Mucosa of stomach (tissue), 1 donor: Measurements from ENCODE around the gene MGAT3.
A peak's percentile ranks its signal among the peaks of the same experiment; 100 is the strongest.

ENCODE experiments used
- H3K27me3 ChIP-seq: one replicate; pipeline ENCODE4 v1.7.0; 2013; ENCODE audit warnings: mild to moderate bottlenecking, low read length; ENCODE audit not compliant: control insufficient read depth, insufficient read depth
- H3K36me3 ChIP-seq: one replicate; pipeline ENCODE4 v1.7.0; 2013; ENCODE audit warnings: low read length; ENCODE audit not compliant: control insufficient read depth, insufficient read depth
- H3K4me1 ChIP-seq: one replicate; pipeline ENCODE4 v1.7.0; 2013; ENCODE audit warnings: mild to moderate bottlenecking, low read length; ENCODE audit not compliant: control insufficient read depth, insufficient read depth
- H3K4me3 ChIP-seq: one replicate; pipeline ENCODE4 v1.7.0; 2013; ENCODE audit warnings: low read length
- H3K9ac ChIP-seq: one replicate; pipeline ENCODE4 v1.7.0; 2013; ENCODE audit warnings: mild to moderate bottlenecking, low read length, moderate library complexity
- H3K9me3 ChIP-seq: one replicate; pipeline ENCODE4 v1.7.0; 2013; ENCODE audit warnings: mild to moderate bottlenecking, low read length, moderate library complexity; ENCODE audit not compliant: control insufficient read depth
- donor health status: Pancreatic carcinoma.

The MGAT3 gene

DNA sequence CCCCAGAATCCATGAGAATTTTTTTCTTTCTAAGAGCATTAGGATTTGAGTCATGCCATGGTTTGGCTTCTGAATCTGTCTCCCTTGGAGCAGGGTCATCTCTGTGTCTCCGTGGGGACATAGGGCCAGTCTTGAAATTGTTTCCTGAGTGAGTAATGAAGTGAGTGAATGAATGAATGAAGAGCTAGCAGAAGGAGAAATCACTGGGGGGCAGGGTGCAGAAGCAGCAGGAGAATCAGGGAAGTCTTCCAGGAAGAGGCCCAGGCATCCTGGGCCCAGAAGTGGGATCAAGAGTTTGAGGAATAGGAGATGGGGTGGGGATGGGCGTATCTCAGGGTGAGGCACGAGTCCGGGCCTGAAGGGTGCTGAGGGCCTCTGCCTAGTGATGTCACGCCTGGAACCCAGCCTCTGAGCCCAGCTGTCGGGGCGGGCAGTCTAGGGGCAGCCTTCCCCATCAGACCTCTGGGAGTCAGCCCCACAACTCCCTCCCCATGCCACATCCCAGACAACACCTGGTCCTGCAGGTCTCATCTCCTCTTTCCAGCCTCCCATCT lies 12.5 kb upstream of the MGAT3 start:
- no peaks in the 10 kb centered on the region for H3K27me3 ChIP-seq
- no peak overlapping the region for H3K4me3 ChIP-seq
- no peaks in the 10 kb centered on the region for H3K9me3 ChIP-seq
- H3K9ac ChIP-seq = no peak overlapping the region
- no peaks in the 10 kb centered on the region for H3K36me3 ChIP-seq
- peaks cover 45% of the 10 kb centered on the region for H3K4me1 ChIP-seq

DNA sequence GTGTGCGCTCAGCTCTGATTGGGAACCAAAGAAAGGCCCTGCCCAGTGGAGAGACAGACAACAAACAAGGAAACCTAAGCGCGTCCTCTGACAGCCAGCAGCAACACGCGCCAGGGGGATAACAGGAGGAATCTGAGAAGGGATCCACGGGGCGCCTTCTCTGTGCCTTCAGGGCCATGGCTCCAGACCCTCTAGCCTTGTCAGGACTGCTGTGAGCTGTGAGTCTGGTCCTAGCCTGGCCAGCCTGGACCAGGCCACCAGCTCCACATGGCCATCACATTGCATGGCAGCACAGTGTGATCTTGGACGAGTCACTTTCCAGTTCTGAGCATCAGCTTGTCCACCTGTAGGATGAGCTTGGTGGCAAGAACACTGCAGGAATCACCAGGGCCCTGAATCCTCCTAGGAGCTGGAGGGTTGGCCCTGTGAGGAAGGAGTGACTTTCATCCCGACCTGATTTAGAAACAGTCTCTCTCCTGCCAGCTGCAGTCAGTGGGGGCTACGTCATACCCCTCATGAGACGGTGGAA lies 11.8 kb upstream of the MGAT3 start:
- no peaks in the 10 kb centered on the region for H3K27me3 ChIP-seq
- H3K36me3 ChIP-seq = no peaks in the 10 kb centered on the region
- no peak overlapping the region for H3K9ac ChIP-seq
- H3K4me1 ChIP-seq = peaks cover 46% of the 10 kb centered on the region
- no peaks in the 10 kb centered on the region for H3K9me3 ChIP-seq
- H3K4me3 ChIP-seq = no peak overlapping the region

DNA sequence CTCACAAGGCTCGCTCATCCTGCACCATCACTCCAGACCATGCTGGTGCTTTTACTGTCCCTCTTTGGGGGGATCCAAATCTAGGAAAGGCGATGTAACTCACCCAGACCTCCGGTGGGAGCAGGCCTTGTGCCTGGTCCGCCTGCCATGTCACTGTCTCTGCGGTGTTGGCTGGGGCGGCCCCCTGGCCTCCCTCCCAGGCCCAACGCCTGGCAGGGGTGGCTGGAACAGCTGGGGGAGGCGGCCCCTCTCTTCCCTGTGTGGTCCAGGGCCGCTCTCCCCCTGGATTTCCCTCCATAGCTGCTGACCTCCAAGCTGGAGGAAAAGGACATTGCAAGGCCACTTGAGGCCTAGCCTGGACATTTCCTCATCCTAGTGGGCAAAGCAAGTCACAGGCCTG lies 11.1 kb upstream of the MGAT3 start:
- Histone ChIP-seq H3K27me3 (no peaks in the 10 kb centered on the region), H3K9ac (no peak overlapping the region), H3K4me3 (no peak overlapping the region), H3K9me3 (no peaks in the 10 kb centered on the region), H3K4me1 (peaks cover 46% of the 10 kb centered on the region), H3K36me3 (no peaks in the 10 kb centered on the region)

DNA sequence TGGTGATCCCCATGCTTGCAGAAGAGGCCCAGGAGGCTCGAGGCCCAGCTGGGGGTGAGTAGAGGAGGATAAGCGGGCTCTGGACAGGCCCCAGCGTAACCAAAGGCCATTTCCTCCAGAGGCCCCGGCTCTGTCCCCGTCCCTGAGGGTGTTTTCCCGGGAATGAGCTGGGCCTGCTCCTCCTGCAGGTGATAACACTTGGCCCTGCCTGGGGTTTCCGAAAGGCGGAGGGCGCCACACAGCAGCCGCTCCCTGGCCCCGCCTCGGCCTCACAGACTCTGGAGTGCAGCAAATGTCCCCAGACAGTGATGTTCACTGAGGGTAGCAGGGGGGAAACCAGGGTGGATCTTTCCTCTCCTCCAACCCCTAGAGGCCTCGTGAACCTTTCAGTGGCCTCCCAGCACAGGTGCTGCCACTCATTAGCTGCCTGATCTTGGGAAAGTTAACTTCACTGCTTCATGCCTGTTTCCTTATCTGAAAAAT lies 10.5 kb upstream of the MGAT3 start:
- Histone ChIP-seq H3K9ac (no peak overlapping the region), H3K36me3 (no peaks in the 10 kb centered on the region), H3K4me3 (no peak overlapping the region), H3K4me1 (peaks cover 46% of the 10 kb centered on the region), H3K9me3 (no peaks in the 10 kb centered on the region), H3K27me3 (no peaks in the 10 kb centered on the region)

DNA sequence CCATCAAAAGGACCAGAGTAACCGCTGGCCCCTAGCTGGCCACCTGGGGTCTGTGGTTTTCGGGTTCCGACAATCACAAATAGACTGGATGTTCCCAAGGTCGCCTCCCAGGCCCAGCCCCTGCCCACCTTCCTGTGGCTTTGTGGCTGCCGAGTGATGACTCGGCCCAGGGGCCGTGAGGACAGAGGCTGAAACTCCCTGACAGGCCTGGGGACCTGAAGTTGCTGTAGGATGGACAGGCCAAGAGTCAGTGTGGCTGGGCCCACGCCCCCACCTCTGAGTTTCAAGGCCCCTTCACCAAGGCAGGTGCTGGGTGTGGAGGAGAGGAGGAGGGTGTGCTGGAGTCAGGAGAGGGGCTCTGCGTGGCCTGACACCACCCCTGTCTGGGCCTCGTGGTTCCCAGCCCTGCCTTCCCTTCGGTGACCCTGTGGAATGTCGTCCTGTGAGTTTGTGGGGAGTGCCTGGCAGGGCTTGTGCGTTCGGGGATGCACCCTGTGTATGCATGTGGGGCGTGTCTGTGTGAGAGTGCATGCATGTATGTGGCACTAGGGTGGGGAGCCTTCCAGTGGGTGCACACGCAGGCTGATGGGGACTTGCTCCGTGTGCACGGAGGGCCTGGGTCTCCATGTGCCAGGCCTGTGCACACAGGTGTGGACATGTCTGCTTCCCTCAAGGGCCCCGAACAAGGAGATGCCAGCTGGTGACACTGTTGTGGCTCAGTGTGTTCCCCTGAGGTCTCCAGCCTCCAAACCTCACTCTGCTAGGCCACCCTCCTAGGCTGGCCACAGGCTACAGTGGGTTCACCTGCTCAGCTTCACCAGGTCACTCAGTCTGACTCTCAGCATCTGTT lies 8.4 kb upstream of the MGAT3 start:
- H3K4me3 ChIP-seq = no peak overlapping the region
- H3K9me3 ChIP-seq = no peaks in the 10 kb centered on the region
- no peaks in the 10 kb centered on the region for H3K27me3 ChIP-seq
- no peaks in the 10 kb centered on the region for H3K36me3 ChIP-seq
- peaks cover 63% of the 10 kb centered on the region for H3K4me1 ChIP-seq
- peak overlapping the region; percentile 36 for H3K9ac ChIP-seq

GRCh38 chr22:39449708-39450107 lies 7.1 kb upstream of the MGAT3 start:
- H3K9me3 ChIP-seq = no peaks in the 10 kb centered on the region
- H3K4me3 ChIP-seq = no peak overlapping the region
- H3K4me1 ChIP-seq = peaks cover 76% of the 10 kb centered on the region
- no peaks in the 10 kb centered on the region for H3K27me3 ChIP-seq
- H3K9ac ChIP-seq = no peak overlapping the region
- H3K36me3 ChIP-seq = no peaks in the 10 kb centered on the region

GRCh38 chr22:39450258-39450955 lies 6.4 kb upstream of the MGAT3 start:
- Histone ChIP-seq H3K36me3 (no peaks in the 10 kb centered on the region), H3K9me3 (no peaks in the 10 kb centered on the region), H3K4me1 (peaks cover 79% of the 10 kb centered on the region), H3K4me3 (no peak overlapping the region), H3K9ac (no peak overlapping the region), H3K27me3 (no peaks in the 10 kb centered on the region)

GRCh38 chr22:39452740-39453040 lies 4.1 kb upstream of the MGAT3 start:
- Histone ChIP-seq H3K36me3 (no peaks in the 10 kb centered on the region), H3K27me3 (peaks cover 13% of the 10 kb centered on the region), H3K4me3 (no peak overlapping the region), H3K4me1 (peaks cover 56% of the 10 kb centered on the region), H3K9ac (peak overlapping the region; percentile 34), H3K9me3 (no peaks in the 10 kb centered on the region)

- peak overlapping the region; percentile 34 for H3K9ac ChIP-seq
- H3K36me3 ChIP-seq = no peaks in the 10 kb centered on the region
- H3K27me3 ChIP-seq = peaks cover 25% of the 10 kb centered on the region
- H3K9me3 ChIP-seq = no peaks in the 10 kb centered on the region
- H3K4me3 ChIP-seq = peak overlapping the region; percentile 47
- peaks cover 51% of the 10 kb centered on the region for H3K4me1 ChIP-seq
These were observed 2.9 kb upstream of the MGAT3 start for GRCh38 chr22:39453765-39454378.

DNA sequence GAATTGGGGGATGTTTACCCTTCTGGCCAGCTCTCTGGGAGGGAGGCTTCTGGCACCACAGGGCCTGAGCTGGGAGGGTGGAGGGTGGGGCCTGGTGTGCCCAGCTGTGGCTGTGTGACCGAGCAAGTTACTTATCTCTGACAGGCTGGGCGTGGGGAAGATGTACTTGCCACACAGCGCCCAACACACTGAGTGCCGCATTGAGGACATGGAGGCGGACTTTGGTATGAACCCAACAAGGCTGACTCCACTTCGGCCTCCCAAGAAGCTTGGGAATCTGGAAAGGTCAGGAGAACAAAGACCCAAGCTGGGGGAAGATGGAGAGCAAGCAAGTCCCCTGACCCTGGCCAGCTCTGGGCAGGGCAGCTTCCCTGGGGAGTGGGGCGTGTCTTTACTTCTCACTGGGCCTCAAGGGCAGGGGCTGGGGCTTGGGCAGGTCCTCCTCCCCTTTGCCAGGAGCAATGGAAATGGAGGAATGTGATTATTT lies 2.4 kb upstream of the MGAT3 start:
- H3K36me3 ChIP-seq = no peaks in the 10 kb centered on the region

GRCh38 chr22:39457198-39457555 lies 365 bp downstream of the MGAT3 start:
- Histone ChIP-seq H3K9me3 (no peaks in the 10 kb centered on the region), H3K9ac (no peak overlapping the region), H3K27me3 (peaks cover 35% of the 10 kb centered on the region), H3K36me3 (no peaks in the 10 kb centered on the region), H3K4me1 (peaks cover 36% of the 10 kb centered on the region), H3K4me3 (no peak overlapping the region)

More for the DNA sequence above, 2.4 kb upstream of the MGAT3 start:
- Histone ChIP-seq H3K4me1 (peaks cover 46% of the 10 kb centered on the region), H3K4me3 (peak overlapping the region; percentile 47), H3K27me3 (peaks cover 30% of the 10 kb centered on the region), H3K9me3 (no peaks in the 10 kb centered on the region), H3K9ac (peak overlapping the region; percentile 14)
